B cell (primary cell): ENCODE measurements around the gene FASTKD2. TPM values are rescaled to one million over a fixed set of nuclear protein-coding genes. Genes with fewer than 3 reads are reported as not detected.

ENCODE experiments used
- ATAC-seq: fragments of 200-7000 bp; cut with Tn5 transposase; one replicate; pipeline ENCODE4 v1.10.0; 2021; ENCODE audit warnings: low read depth, mild to moderate bottlenecking, moderate number of reproducible peaks, moderate library complexity
- CTCF ChIA-PET: fragments of 350-600 bp; sonication (Branson Sonifier 250); formaldehyde crosslinking; loops from one replicate; lab custom pipeline; 2021; ENCODE audit warnings: antibody characterized with exemption, inconsistent platforms; lab: Charles Lee
- POLR2A ChIA-PET: fragments of 350-600 bp; sonication (Branson Sonifier 250); formaldehyde crosslinking; loops from one replicate; lab custom pipeline; 2021; ENCODE audit warnings: antibody characterized with exemption; lab: Charles Lee
- DNase-seq: peaks from one replicate; pipeline ENCODE4 v3.0.0; 2013
- H2AFZ ChIP-seq: 2 replicates; pipeline ENCODE4 v1.6.1; 2012; ENCODE audit warnings: mild to moderate bottlenecking, low read depth, low read length; ENCODE audit not compliant: insufficient read depth, poor library complexity, severe bottlenecking
- H3K27ac ChIP-seq, 2 donors: 1 replicate in 1 of 2; 2 replicates in 1 of 2; pipeline ENCODE4 v1.5.1; 2012 to 2013; ENCODE audit warnings: low read length in 2 of 2, mild to moderate bottlenecking in 2 of 2, moderate library complexity in 1 of 2
- H3K27me3 ChIP-seq, 4 experiments: fragments of 200-600 bp in 1 of 4; sonication (generic) in 1 of 4; replicated peaks in 1 of 4; 1 replicate in 2 of 4; 2 replicates in 2 of 4; pipeline versions ENCODE4 v1.6.1 to v1.7.0; 2013 to 2016; ENCODE audit warnings: low read length in 3 of 4, mild to moderate bottlenecking in 2 of 4, mixed read lengths in 1 of 4, moderate library complexity in 1 of 4; ENCODE audit not compliant: insufficient read depth in 4 of 4, control insufficient read depth in 3 of 4; ENCODE audit errors: control extremely low read depth in 1 of 4
- H3K36me3 ChIP-seq, 2 experiments: replicated peaks in 1 of 2; 1 replicate in 1 of 2; 2 replicates in 1 of 2; pipeline versions ENCODE4 v1.6.1 to v1.7.1; 2013; ENCODE audit warnings: low read length in 1 of 2; ENCODE audit not compliant: insufficient read depth in 2 of 2, control insufficient read depth in 1 of 2; ENCODE audit errors: control extremely low read depth in 1 of 2, extremely low read depth in 1 of 2
- H3K4me1 ChIP-seq, 2 donors: fragments of 200-600 bp in 1 of 2; sonication (generic) in 1 of 2; 1 replicate in 1 of 2; 2 replicates in 1 of 2; pipeline versions ENCODE4 v1.5.1 to v1.6.1; 2013 to 2017; ENCODE audit warnings: low read length in 2 of 2; ENCODE audit not compliant: control insufficient read depth in 2 of 2, insufficient read depth in 2 of 2
- H3K4me2 ChIP-seq: replicated peaks from 2 replicates; pipeline ENCODE3; 2012; ENCODE audit warnings: mild to moderate bottlenecking, low read depth, low read length; ENCODE audit not compliant: poor library complexity, severe bottlenecking
- H3K4me3 ChIP-seq, 5 experiments: fragments of 200-600 bp in 1 of 5; sonication (generic) in 1 of 5; 1 replicate in 3 of 5; 2 replicates in 2 of 5; pipeline versions ENCODE4 v1.5.1 to v1.7.0; 2011 to 2016; ENCODE audit warnings: low read length in 4 of 5, mild to moderate bottlenecking in 4 of 5, low read depth in 2 of 5, control low read depth in 1 of 5, moderate library complexity in 1 of 5; ENCODE audit not compliant: insufficient read depth in 1 of 5; ENCODE audit errors: control extremely low read depth in 1 of 5, extremely low read depth in 1 of 5
- H3K79me2 ChIP-seq: fragments of 200-600 bp; sonication (generic); one replicate; pipeline ENCODE4 v1.6.0; 2016; ENCODE audit warnings: low read length; ENCODE audit not compliant: control insufficient read depth, insufficient read depth
- H3K9ac ChIP-seq: fragments of 200-600 bp; sonication (generic); 2 replicates; pipeline ENCODE4 v1.6.1; 2017; ENCODE audit warnings: mild to moderate bottlenecking, low read length, moderate library complexity
- H3K9me3 ChIP-seq, 3 donors: one replicate each; pipeline versions ENCODE4 v1.6.1 to v1.7.1; 2013; ENCODE audit warnings: low read length in 2 of 3; ENCODE audit not compliant: control insufficient read depth in 2 of 3, insufficient read depth in 1 of 3; ENCODE audit errors: control extremely low read depth in 1 of 3
- H4K20me1 ChIP-seq: 2 replicates; pipeline ENCODE4 v1.6.0; 2012; ENCODE audit warnings: mild to moderate bottlenecking, low read length; ENCODE audit not compliant: insufficient read depth, control insufficient read depth, poor library complexity, severe bottlenecking
- H3K27ac Mint-ChIP-seq: one replicate; pipeline ENCODE4 v1.8.0; 2021; ENCODE audit warnings: mixed read lengths
- H3K27me3 Mint-ChIP-seq: one replicate; pipeline ENCODE4 v1.8.0; 2021; ENCODE audit warnings: mixed read lengths
- H3K4me1 Mint-ChIP-seq: one replicate; pipeline ENCODE4 v1.8.0; 2021; ENCODE audit warnings: mixed read lengths
- H3K4me3 Mint-ChIP-seq: one replicate; pipeline ENCODE4 v1.8.0; 2021; ENCODE audit warnings: mixed read lengths
- H3K9me3 Mint-ChIP-seq: one replicate; pipeline ENCODE4 v1.8.0; 2022; ENCODE audit warnings: mixed read lengths; ENCODE audit not compliant: insufficient read depth
- CTCF ChIP-seq: fragments of 200-600 bp; IDR thresholded peaks from one replicate; pipeline ENCODE4 v1.8.0; 2022; ENCODE audit warnings: antibody characterized with exemption, mild to moderate bottlenecking
- EZH2 ChIP-seq: IDR thresholded peaks from 2 replicates; pipeline ENCODE4 v1.6.1; 2012; ENCODE audit warnings: borderline replicate concordance, low read depth, mild to moderate bottlenecking, moderate library complexity, low read length; ENCODE audit not compliant: insufficient read depth, poor library complexity, severe bottlenecking
- whole genome bisulfite sequencing: methylation state at CpG from one replicate; pipeline ENCODE4 v1.1.5; 2013; ENCODE audit warnings: missing lambda C conversion rate; ENCODE audit not compliant: insufficient coverage; 5-methylcytosine and 5-hydroxymethylcytosine counted together
- intact Hi-C: fragments of 100-400 bp; cut with micrococcal nuclease; formaldehyde crosslinking; loops from one replicate; pipeline ENCODE4 v1.10.0; 2022
- polyA plus RNA-seq: library from polyadenylated mRNA; depleted of rRNA; stranded (reverse); fragments of >200 nt; gene quantifications from 2 replicates; pipeline ENCODE4 v1.2.3, GENCODE V29; 2012
- total RNA-seq, 2 donors: library from RNA; stranded (reverse); fragments of 120-200 nt in 1 of 2; gene quantifications; 1 replicate in 1 of 2; 2 replicates in 1 of 2; pipeline versions ENCODE4 v1.2.3 to v1.2.4, GENCODE V29; 2013 to 2022

Gene FASTKD2
- total and polyA plus RNA-seq, 2 donors (not counting 1 experiment from before 2014, with no cell fraction given): 16.0 to 20.6 TPM

DNA sequence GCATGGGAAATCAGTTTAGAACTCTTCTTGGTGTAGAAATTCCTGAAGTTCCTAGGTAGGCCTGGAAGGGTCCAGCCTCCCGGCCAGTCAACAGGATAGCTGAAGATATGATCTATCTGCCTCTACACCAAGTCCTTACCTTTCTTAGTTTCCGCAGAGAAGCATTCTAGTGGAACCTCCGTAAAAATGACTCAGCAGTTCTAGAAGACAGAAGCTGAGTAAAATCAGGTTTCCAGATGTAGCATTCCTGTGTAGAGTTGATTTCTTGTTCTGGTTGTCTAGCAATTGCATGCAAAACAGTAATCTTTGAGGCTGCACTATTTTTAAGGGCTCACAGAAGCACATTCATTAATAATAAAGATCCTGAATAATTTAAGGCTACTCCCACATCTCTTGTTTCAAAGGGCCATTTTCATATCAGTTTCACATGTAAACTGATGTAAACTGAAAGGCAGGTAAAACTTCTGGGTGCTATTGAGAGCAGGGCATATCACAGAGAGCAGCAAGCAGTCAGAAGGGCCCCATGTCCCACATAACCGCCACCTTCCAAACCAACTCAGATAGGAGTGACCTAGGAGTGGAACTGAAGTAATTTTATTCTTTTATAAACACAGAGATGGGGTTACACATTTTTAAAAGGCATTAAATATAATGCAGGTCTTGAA is 44.0 kb upstream of the FASTKD2 start:
- H3K27me3 ChIP-seq: peaks cover 0 to 3% (median 0%) of the 10 kb centered on the region in 4 experiments
- no peak overlapping the region for H3K9ac ChIP-seq
- no peaks in the 10 kb centered on the region for H3K4me1 ChIP-seq
- no peak for TF ChIP-seq EZH2
- no peak for TF ChIP-seq CTCF
- H4K20me1 ChIP-seq: no peaks in the 10 kb centered on the region
- Mint-ChIP-seq H3K9me3 (peaks cover 5% of the 10 kb centered on the region), H3K4me3 (no peak overlapping the region), H3K27me3 (peaks cover 20% of the 10 kb centered on the region), H3K4me1 (no peaks in the 10 kb centered on the region), H3K27ac (no peak overlapping the region)
- ATAC-seq (no peak), DNase-seq (no peak)
- no peak overlapping the region for H3K4me3 ChIP-seq
- H2AFZ ChIP-seq: no peak overlapping the region
- ChIA-PET CTCF (no interaction called here), POLR2A (no interaction called here)
- no peaks in the 10 kb centered on the region for H3K36me3 ChIP-seq
- no peak overlapping the region for H3K27ac ChIP-seq
- no peaks in the 10 kb centered on the region for H3K9me3 ChIP-seq
- intact Hi-C loops: no loop called here
- 17% methylated on average over 1 of the region's 4 CpGs for WGBS
- no peaks in the 10 kb centered on the region for H3K79me2 ChIP-seq
- H3K4me2 ChIP-seq: no peak overlapping the region

DNA sequence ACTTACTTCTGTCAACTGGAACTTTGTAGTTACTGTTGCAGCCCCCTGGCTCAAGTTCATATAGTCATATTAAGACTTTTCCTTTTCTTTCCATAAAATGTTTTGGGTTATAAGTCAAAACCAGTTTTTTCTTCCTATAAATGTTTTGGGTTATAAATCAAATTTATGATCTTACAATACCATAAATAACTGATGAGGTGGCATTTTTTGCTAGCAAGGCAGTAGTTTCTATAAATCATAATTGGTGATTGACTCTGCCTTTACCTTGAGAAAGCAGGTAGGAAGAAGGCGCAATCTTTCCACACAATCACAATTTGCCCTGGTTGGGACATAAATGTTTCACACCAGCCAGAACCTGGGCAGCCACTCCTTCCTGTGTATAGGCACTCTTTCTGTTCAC is 42.1 kb upstream of the FASTKD2 start:
- no CpG with 5 or more reads among the region's 1 CpG for WGBS
- intact Hi-C loops: no loop called here
- Mint-ChIP-seq H3K4me3 (no peak overlapping the region), H3K27me3 (peaks cover 26% of the 10 kb centered on the region), H3K4me1 (no peaks in the 10 kb centered on the region), H3K27ac (no peak overlapping the region), H3K9me3 (peaks cover 5% of the 10 kb centered on the region)
- no peaks in the 10 kb centered on the region for H3K4me1 ChIP-seq
- H3K36me3 ChIP-seq: no peaks in the 10 kb centered on the region
- H4K20me1 ChIP-seq: no peaks in the 10 kb centered on the region
- no peak overlapping the region for H2AFZ ChIP-seq
- DNase-seq: no peak
- H3K9me3 ChIP-seq: no peaks in the 10 kb centered on the region
- H3K27me3 ChIP-seq: peaks cover 0 to 3% (median under 1%) of the 10 kb centered on the region in 4 experiments
- H3K4me3 ChIP-seq: no peak overlapping the region
- H3K4me2 ChIP-seq: no peak overlapping the region
- H3K27ac ChIP-seq: no peak overlapping the region
- ChIA-PET POLR2A (no interaction called here), CTCF (no interaction called here)
- no peak overlapping the region for H3K9ac ChIP-seq
- no peak for ATAC-seq
- no peak for TF ChIP-seq EZH2
- no peaks in the 10 kb centered on the region for H3K79me2 ChIP-seq
